ENCODE data around the gene ATP2C2. TPM values are rescaled to one million over a fixed set of nuclear protein-coding genes. Genes with fewer than 3 reads are reported as not detected.

Gene ATP2C2
- total and polyA plus RNA-seq, 2 donors (not counting 1 experiment from before 2014, with no cell fraction given): not detected

GRCh38 chr16:84360748-84361147 lies 7.6 kb upstream of the ATP2C2 start:
- ATAC-seq (ENCODE audit: low read depth) (no peak), DNase-seq (no peak)
- Histone ChIP-seq H3K4me3 (ENCODE audit: control extremely low read depth in 1 of 5, extremely low read depth in 1 of 5, insufficient read depth in 1 of 5, low read depth in 2 of 5, low read length in 4 of 5) (no peak overlapping the region), H2AFZ (ENCODE audit: insufficient read depth, low read depth, low read length, poor library complexity, severe bottlenecking) (no peak overlapping the region), H4K20me1 (ENCODE audit: control insufficient read depth, insufficient read depth, low read length, poor library complexity, severe bottlenecking) (no peaks in the 10 kb centered on the region), H3K79me2 (ENCODE audit: control insufficient read depth, insufficient read depth, low read length) (no peaks in the 10 kb centered on the region), H3K9ac (ENCODE audit: low read length) (no peak overlapping the region), H3K27me3 (replicated peaks in 1 of 4; ENCODE audit: control extremely low read depth in 1 of 4, control insufficient read depth in 3 of 4, insufficient read depth in 4 of 4, low read length in 3 of 4) (peaks cover 0 to 2% (median 0%) of the 10 kb centered on the region in 4 experiments), H3K9me3 (ENCODE audit: control extremely low read depth in 1 of 3, control insufficient read depth in 2 of 3, insufficient read depth in 1 of 3, low read length in 2 of 3) (no peaks in the 10 kb centered on the region), H3K36me3 (replicated peaks in 1 of 2; ENCODE audit: control extremely low read depth in 1 of 2, control insufficient read depth in 1 of 2, extremely low read depth in 1 of 2, insufficient read depth in 2 of 2, low read length in 1 of 2) (no peaks in the 10 kb centered on the region), H3K4me2 (replicated peaks; ENCODE audit: low read depth, low read length, poor library complexity, severe bottlenecking) (no peak overlapping the region), H3K4me1 (ENCODE audit: control insufficient read depth in 2 of 2, insufficient read depth in 2 of 2, low read length in 2 of 2) (no peaks in the 10 kb centered on the region), H3K27ac (ENCODE audit: low read length in 2 of 2) (no peak overlapping the region)
- ChIA-PET CTCF (no interaction called here), POLR2A (no interaction called here)
- TF ChIP-seq EZH2 (IDR thresholded peaks at IDR 0.05; ENCODE audit: borderline replicate concordance, insufficient read depth, low read depth, low read length, poor library complexity, severe bottlenecking) (no peak), CTCF (IDR thresholded peaks at IDR 0.05) (no peak)
- 81% methylated on average over 3 of the region's 4 CpGs for WGBS (ENCODE audit: insufficient coverage)
- H3K4me3 Mint-ChIP-seq: no peak overlapping the region
- H3K4me1 Mint-ChIP-seq: no peaks in the 10 kb centered on the region
- intact Hi-C loops (cut with micrococcal nuclease): no loop called here
- H3K9me3 Mint-ChIP-seq (ENCODE audit: insufficient read depth): no peaks in the 10 kb centered on the region
- peaks cover 18% of the 10 kb centered on the region for H3K27me3 Mint-ChIP-seq
- no peak overlapping the region for H3K27ac Mint-ChIP-seq

DNA sequence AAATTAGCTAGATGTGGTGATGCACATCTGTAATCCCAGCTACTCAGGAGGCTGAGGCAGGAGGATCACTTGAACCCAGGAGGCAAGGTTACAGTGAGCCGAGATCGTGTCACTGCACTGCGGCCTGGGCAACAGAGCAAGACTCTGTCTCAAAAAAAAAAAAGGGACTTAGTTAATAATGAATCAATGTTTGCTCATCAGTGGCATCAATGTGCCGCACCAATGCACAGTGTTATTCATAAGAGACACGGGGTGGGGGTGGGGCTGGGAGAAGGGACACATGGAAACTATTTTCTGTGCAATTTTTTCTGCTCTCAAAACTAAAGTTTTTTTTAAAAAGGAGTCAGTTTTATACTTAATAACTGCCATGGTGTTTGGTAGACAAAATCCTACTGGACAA lies 6.8 kb upstream of the ATP2C2 start:
- Histone ChIP-seq H3K36me3 (replicated peaks in 1 of 2; ENCODE audit: control extremely low read depth in 1 of 2, control insufficient read depth in 1 of 2, extremely low read depth in 1 of 2, insufficient read depth in 2 of 2, low read length in 1 of 2) (no peaks in the 10 kb centered on the region), H3K27ac (ENCODE audit: low read length in 2 of 2) (no peak overlapping the region), H2AFZ (ENCODE audit: insufficient read depth, low read depth, low read length, poor library complexity, severe bottlenecking) (no peak overlapping the region), H3K4me2 (replicated peaks; ENCODE audit: low read depth, low read length, poor library complexity, severe bottlenecking) (no peak overlapping the region), H3K79me2 (ENCODE audit: control insufficient read depth, insufficient read depth, low read length) (no peaks in the 10 kb centered on the region), H3K9ac (ENCODE audit: low read length) (no peak overlapping the region), H4K20me1 (ENCODE audit: control insufficient read depth, insufficient read depth, low read length, poor library complexity, severe bottlenecking) (no peaks in the 10 kb centered on the region), H3K4me3 (ENCODE audit: control extremely low read depth in 1 of 5, extremely low read depth in 1 of 5, insufficient read depth in 1 of 5, low read depth in 2 of 5, low read length in 4 of 5) (no peak overlapping the region), H3K9me3 (ENCODE audit: control extremely low read depth in 1 of 3, control insufficient read depth in 2 of 3, insufficient read depth in 1 of 3, low read length in 2 of 3) (no peaks in the 10 kb centered on the region), H3K4me1 (ENCODE audit: control insufficient read depth in 2 of 2, insufficient read depth in 2 of 2, low read length in 2 of 2) (no peaks in the 10 kb centered on the region), H3K27me3 (replicated peaks in 1 of 4; ENCODE audit: control extremely low read depth in 1 of 4, control insufficient read depth in 3 of 4, insufficient read depth in 4 of 4, low read length in 3 of 4) (peaks cover 0 to 10% (median 0%) of the 10 kb centered on the region in 4 experiments)
- TF ChIP-seq EZH2 (IDR thresholded peaks at IDR 0.05; ENCODE audit: borderline replicate concordance, insufficient read depth, low read depth, low read length, poor library complexity, severe bottlenecking): no peak
- TF ChIP-seq CTCF (IDR thresholded peaks at IDR 0.05): no peak
- WGBS (ENCODE audit: insufficient coverage): 91% methylated on average over 3 of the region's 5 CpGs
- peaks cover 24% of the 10 kb centered on the region for H3K27me3 Mint-ChIP-seq
- POLR2A ChIA-PET: no interaction called here
- no peaks in the 10 kb centered on the region for H3K4me1 Mint-ChIP-seq
- H3K4me3 Mint-ChIP-seq: no peak overlapping the region
- CTCF ChIA-PET: no interaction called here
- ATAC-seq (ENCODE audit: low read depth) (no peak), DNase-seq (no peak)
- H3K27ac Mint-ChIP-seq: no peak overlapping the region
- H3K9me3 Mint-ChIP-seq (ENCODE audit: insufficient read depth): no peaks in the 10 kb centered on the region
- intact Hi-C loops (cut with micrococcal nuclease): no loop called here

All from B cell (primary cell).